ENCODE measurements around the gene SUMO3. TPM values are rescaled to one million over a fixed set of nuclear protein-coding genes. Genes with fewer than 3 reads are reported as not detected.

The SUMO3 gene
- total RNA-seq, 2 donors from 2014 or later, result 59.7 to 74.1 TPM

DNA sequence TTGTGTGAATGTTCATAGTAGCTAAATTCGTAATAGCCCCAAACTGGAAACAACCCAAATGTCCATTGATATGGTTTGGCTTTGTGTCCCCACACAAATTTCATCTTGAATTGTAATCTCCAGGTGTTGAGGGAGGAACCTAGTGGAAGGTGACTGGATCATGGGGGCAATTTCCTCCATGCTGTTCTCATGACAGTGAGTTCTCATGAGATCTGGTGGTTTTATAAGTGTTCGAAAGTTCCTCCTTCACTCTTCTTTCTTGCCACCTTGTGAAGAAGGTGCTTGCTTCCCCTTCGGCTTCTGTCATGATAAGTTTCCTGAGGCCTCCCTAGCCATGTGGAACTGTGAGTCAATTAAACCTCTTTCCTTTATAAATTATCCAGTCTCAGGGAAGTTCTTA, 27.5 kb downstream of the SUMO3 start:
- DNase-seq (ENCODE audit: low spot score), result no peak
- Histone ChIP-seq H3K4me1 (peaks cover 0 to 21% of the 10 kb centered on the region in 2 donors), H3K4me3 (no peak overlapping the region), H3K9me3 (no peaks in the 10 kb centered on the region), H3K27me3 (no peaks in the 10 kb centered on the region), H3K27ac (no peak overlapping the region), H3K36me3 (peaks cover 12% of the 10 kb centered on the region)
- TF ChIP-seq, protein P1, sequence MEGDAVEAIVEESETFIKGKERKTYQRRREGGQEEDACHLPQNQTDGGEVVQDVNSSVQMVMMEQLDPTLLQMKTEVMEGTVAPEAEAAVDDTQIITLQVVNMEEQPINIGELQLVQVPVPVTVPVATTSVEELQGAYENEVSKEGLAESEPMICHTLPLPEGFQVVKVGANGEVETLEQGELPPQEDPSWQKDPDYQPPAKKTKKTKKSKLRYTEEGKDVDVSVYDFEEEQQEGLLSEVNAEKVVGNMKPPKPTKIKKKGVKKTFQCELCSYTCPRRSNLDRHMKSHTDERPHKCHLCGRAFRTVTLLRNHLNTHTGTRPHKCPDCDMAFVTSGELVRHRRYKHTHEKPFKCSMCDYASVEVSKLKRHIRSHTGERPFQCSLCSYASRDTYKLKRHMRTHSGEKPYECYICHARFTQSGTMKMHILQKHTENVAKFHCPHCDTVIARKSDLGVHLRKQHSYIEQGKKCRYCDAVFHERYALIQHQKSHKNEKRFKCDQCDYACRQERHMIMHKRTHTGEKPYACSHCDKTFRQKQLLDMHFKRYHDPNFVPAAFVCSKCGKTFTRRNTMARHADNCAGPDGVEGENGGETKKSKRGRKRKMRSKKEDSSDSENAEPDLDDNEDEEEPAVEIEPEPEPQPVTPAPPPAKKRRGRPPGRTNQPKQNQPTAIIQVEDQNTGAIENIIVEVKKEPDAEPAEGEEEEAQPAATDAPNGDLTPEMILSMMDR (IDR thresholded peaks at IDR 0.05), result no peak

DNA sequence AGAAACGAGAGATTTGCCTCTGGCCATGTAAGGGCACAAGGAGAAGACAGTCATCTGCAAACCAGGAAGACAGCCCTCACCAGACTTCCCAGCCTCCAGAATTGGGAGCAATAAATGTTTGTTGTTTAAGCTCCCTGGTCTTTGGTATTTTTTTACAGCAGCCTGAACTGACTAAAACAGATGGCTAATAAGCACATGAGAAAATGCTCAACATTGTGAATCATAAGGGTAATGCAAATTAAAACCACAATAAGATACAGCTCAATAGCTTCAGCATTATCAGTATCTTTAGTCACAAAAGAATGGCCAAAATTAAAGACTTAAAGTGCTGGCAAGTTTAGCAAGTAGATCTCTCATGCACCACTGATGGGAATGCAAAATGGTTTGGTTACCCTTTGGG, 28.0 kb downstream of the SUMO3 start:
- no peaks in the 10 kb centered on the region for H3K9me3 ChIP-seq
- peaks cover 0 to 18% of the 10 kb centered on the region in 2 donors for H3K4me1 ChIP-seq
- no peak overlapping the region for H3K4me3 ChIP-seq
- peaks cover 12% of the 10 kb centered on the region for H3K36me3 ChIP-seq
- no peak overlapping the region for H3K27ac ChIP-seq
- no peaks in the 10 kb centered on the region for H3K27me3 ChIP-seq
- TF ChIP-seq, protein P1 (IDR thresholded peaks at IDR 0.05), result no peak
- no peak for DNase-seq (ENCODE audit: low spot score)

DNA sequence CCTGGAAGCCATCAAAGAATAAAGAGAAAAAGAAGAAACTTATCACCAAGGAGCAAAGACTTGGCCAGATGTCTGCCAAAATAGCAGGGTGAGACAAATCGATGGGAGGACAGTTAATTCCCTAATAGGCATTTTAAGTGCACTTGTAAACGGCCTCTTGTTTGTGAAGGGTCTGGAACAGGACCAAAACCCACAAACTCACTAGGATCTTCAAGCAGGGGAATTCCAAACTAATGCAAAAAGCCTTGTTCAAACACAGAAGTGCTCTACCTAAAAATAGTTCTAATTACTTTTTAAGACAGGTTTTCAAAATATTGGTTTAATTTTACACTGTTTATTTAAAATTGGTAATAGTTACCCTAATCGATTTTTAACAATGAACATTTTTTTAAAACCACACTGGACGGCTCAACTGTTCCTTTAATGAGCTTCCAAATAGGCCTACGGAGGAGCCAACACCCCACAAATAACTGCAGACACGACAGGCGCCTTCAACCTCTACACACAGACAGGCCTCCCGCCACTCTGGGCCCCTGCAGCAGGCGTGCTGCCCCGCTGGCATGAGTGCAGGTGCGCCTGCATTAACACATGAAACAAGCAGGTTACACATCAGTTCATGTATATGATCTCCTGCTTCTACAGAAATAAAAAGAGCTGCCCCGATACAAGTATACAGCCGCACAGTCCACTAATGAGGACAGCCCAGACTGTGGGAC, 32.1 kb downstream of the SUMO3 start:
- Histone ChIP-seq H3K36me3 (peaks cover 7% of the 10 kb centered on the region), H3K9me3 (no peaks in the 10 kb centered on the region), H3K27me3 (no peaks in the 10 kb centered on the region), H3K27ac (no peak overlapping the region), H3K4me1 (peaks cover 0 to 16% of the 10 kb centered on the region in 2 donors), H3K4me3 (no peak overlapping the region)
- no peak for DNase-seq (ENCODE audit: low spot score)
- TF ChIP-seq, protein P1 (IDR thresholded peaks at IDR 0.05), result no peak

DNA sequence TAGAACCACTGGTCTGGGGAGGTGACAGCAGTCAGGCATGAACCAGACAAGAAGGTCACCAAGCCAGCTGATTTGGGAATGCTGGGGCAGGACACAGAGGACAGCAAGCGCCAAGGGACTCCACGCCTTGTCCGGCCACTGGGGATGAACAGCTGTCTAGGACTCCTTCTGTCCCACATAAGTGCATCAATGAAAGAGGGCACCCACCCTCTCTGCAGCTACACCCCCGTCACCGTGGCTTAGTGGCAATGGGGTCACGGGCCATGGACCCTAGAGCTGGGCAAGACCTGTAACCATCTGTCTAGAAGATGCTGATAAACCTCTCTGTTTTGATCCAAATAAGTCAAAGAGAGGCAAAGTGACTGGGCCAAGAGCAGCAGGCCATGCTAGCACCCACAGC, 33.1 kb downstream of the SUMO3 start:
- Histone ChIP-seq H3K27ac (no peak overlapping the region), H3K27me3 (no peaks in the 10 kb centered on the region), H3K4me3 (no peak overlapping the region), H3K36me3 (peaks cover 7% of the 10 kb centered on the region), H3K9me3 (no peaks in the 10 kb centered on the region), H3K4me1 (peaks cover 0 to 25% of the 10 kb centered on the region in 2 donors)
- peak; percentile 32 for DNase-seq (ENCODE audit: low spot score)
- TF ChIP-seq, protein P1 (IDR thresholded peaks at IDR 0.05), result no peak

DNA sequence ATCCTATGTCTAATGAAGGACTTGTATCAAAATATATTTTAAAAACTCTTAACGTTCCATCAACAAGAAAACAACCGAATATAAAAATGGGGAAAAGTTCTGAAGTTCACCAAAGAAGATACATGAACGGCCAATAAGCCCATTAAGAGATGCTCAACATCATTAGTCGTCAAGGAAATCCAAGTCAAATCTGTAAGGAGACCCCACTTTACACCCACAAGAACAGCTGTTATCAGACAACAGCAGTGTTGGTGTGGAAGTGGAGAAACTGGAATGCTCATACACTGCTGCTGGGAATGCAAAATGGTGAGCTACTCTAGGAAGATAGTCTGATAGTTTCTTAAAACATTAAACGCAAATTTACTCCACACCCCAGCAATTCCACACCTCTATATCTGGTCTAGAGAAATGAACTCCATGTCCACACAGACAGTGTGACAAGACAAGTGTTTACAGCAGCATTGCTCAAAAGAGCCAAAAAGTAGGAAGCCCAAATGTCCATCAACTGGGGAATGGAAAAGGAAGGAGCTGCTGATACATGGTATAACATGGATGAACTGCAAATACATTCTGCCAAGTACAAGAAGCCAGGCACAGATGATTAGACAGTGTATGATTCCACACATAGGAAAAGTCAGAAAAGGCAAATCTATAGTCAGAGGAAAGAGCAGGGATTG, 34.7 kb downstream of the SUMO3 start:
- H3K36me3 ChIP-seq, result peaks cover 7% of the 10 kb centered on the region
- H3K4me1 ChIP-seq, result peaks cover 0 to 33% of the 10 kb centered on the region in 2 donors
- no peak overlapping the region for H3K4me3 ChIP-seq
- no peaks in the 10 kb centered on the region for H3K9me3 ChIP-seq
- DNase-seq (ENCODE audit: low spot score), result peak; percentile 11
- H3K27ac ChIP-seq, result no peak overlapping the region
- no peaks in the 10 kb centered on the region for H3K27me3 ChIP-seq
- TF ChIP-seq, protein P1 (IDR thresholded peaks at IDR 0.05), result no peak
